ENCODE results near the gene MACROH2A2. TPM values are rescaled to one million over a fixed set of nuclear protein-coding genes. Genes with fewer than 3 reads are reported as not detected.
A peak's percentile ranks its signal among the peaks of the same experiment; 100 is the strongest.

The MACROH2A2 gene
- total and polyA plus RNA-seq, 2 experiments from 2014 or later: 11.6 to 16.2 TPM

GRCh38 chr10:70130878-70131559, 78.4 kb downstream of the MACROH2A2 start (continued):
- TF ChIP-seq REST (IDR thresholded peaks at IDR 0.05; ENCODE audit: unreplicated experiment) (no peak), JUNB (IDR thresholded peaks at IDR 0.05; ENCODE audit: unreplicated experiment) (no peak), NANOG (IDR thresholded peaks at IDR 0.05; ENCODE audit: borderline replicate concordance) (no peak)

GRCh38 chr10:70131560-70131937, 78.9 kb downstream of the MACROH2A2 start:
- Histone ChIP-seq H3K4me2 (peak overlapping the region; percentile 91), H3K79me2 (replicated peaks; ENCODE audit: insufficient read depth) (no peaks in the 10 kb centered on the region)
- H3K36me3 Mint-ChIP-seq (ENCODE audit: low read depth): peaks cover under 1% of the 10 kb centered on the region; the same call in 1 of the 3 replicates
- TF ChIP-seq CTCF (conservative IDR thresholded peaks at IDR 0.05; ENCODE audit: low read depth in 2 of 2): no peak
- no peak for TF ChIP-seq EZH2 (IDR thresholded peaks at IDR 0.05; ENCODE audit: low read depth, unreplicated experiment)
- TF ChIP-seq ETS1 (IDR thresholded peaks at IDR 0.05): no peak
- TF ChIP-seq ZNF331 (CRISPR knock-in tag; IDR thresholded peaks at IDR 0.05; ENCODE audit: low read depth): no peak
- no peak for TF ChIP-seq ZNF462 (CRISPR knock-in tag; IDR thresholded peaks at IDR 0.05)
- TF ChIP-seq STAT1 (IDR thresholded peaks at IDR 0.05; ENCODE audit: unreplicated experiment): no peak
- TF ChIP-seq POLR2AphosphoS5 (IDR thresholded peaks at IDR 0.05; ENCODE audit: low read depth): no peak
- no peak for TF ChIP-seq EZH2phosphoT487 (IDR thresholded peaks at IDR 0.05; ENCODE audit: unreplicated experiment)
- TF ChIP-seq CREB1 (CRISPR knock-in tag; IDR thresholded peaks at IDR 0.05; ENCODE audit: low read depth): no peak
- no peak for TF ChIP-seq JUNB (IDR thresholded peaks at IDR 0.05; ENCODE audit: unreplicated experiment)

More at GRCh38 chr10:70131560-70131937, 78.9 kb downstream of the MACROH2A2 start:
- Histone ChIP-seq H3K4me1 (ENCODE audit: insufficient read depth) (peaks cover 5% of the 10 kb centered on the region; the same call in 1 of the 2 replicates), H3K36me3 (ENCODE audit: insufficient read depth) (no peaks in the 10 kb centered on the region), H3K9me2 (ENCODE audit: insufficient read depth) (no peaks in the 10 kb centered on the region), H3K4me3 (peak overlapping the region; percentile 61; the same call in 1 of the 2 replicates), H3K27me3 (ENCODE audit: insufficient read depth) (peaks cover 32% of the 10 kb centered on the region; the same call in 1 of the 2 replicates), H3F3A (replicated peaks; ENCODE audit: low read depth) (peaks cover 5% of the 10 kb centered on the region; the same call in 1 of the 2 replicates), H2AFZ (no peak overlapping the region), H3K27ac (ENCODE audit: low read depth) (no peak overlapping the region), H4K20me1 (replicated peaks; ENCODE audit: insufficient read depth) (no peaks in the 10 kb centered on the region)
- ATAC-seq (no peak), DNase-seq (ENCODE audit: low spot score) (no peak)
- Mint-ChIP-seq H3K9me3 (no peaks in the 10 kb centered on the region), H3K27ac (no peak overlapping the region), H3K4me3 (peak overlapping the region; percentile 85), H3K27me3 (ENCODE audit: insufficient read depth, low read depth, poor library complexity) (peaks cover 16% of the 10 kb centered on the region), H3K4me1 (peaks cover 6% of the 10 kb centered on the region)

All from GM23338 (cell line).